Peyer's patch (tissue), 4 donors: ENCODE measurements around the gene IKBKE. TPM values are rescaled to one million over a fixed set of nuclear protein-coding genes. Genes with fewer than 3 reads are reported as not detected.

Source experiments
- DNase-seq, 3 donors: peaks; one replicate each; pipeline ENCODE4 v3.0.0-alpha.2; 2017 to 2019
- H3K27ac ChIP-seq, 4 donors: fragments of 200-600 bp; sonication (generic); one replicate each; pipeline ENCODE4 v1.5.1; 2016 to 2019
- H3K27me3 ChIP-seq, 2 donors: fragments of 200-600 bp; sonication (generic); one replicate each; pipeline ENCODE4 v1.5.1; 2019
- H3K36me3 ChIP-seq, 3 donors: fragments of 200-600 bp; sonication (generic); one replicate each; pipeline ENCODE4 v1.5.1; 2016 to 2019
- H3K4me1 ChIP-seq, 4 donors: fragments of 200-600 bp; sonication (generic); one replicate each; pipeline ENCODE4 v1.5.1; 2016 to 2019
- H3K4me3 ChIP-seq, 4 donors: fragments of 200-600 bp; sonication (generic); 1 replicate in 3 of 4; 2 replicates in 1 of 4; pipeline ENCODE4 v1.5.1; 2016 to 2019; ENCODE audit warnings: mild to moderate bottlenecking in 1 of 4
- H3K9me3 ChIP-seq, 4 donors: fragments of 200-600 bp; sonication (generic); one replicate each; pipeline ENCODE4 v1.5.1; 2016 to 2019; ENCODE audit warnings: mild to moderate bottlenecking in 1 of 4
- CTCF ChIP-seq, 6 experiments: fragments of 450-650 bp in 4 of 6; fragments of 200-600 bp in 2 of 6; sonication (generic) in 1 of 6; IDR thresholded peaks; one replicate each; pipeline ENCODE4 v1.5.1; 2017 to 2019; ENCODE audit warnings: antibody characterized with exemption in 6 of 6, mild to moderate bottlenecking in 3 of 6, moderate library complexity in 1 of 6
- POLR2A ChIP-seq, 2 donors: fragments of 450-650 bp; IDR thresholded peaks; one replicate each; pipeline ENCODE4 v1.5.1; 2017; ENCODE audit warnings: antibody characterized with exemption in 2 of 2, mild to moderate bottlenecking in 2 of 2, moderate library complexity in 2 of 2
- total RNA-seq, 4 donors: library from RNA; depleted of rRNA; stranded (reverse); fragments of >200 nt; gene quantifications; one replicate each; pipeline ENCODE4 v1.1.0, GENCODE V29; 2016

IKBKE gene
- total RNA-seq, 4 donors from 2014 or later = 5.6 to 31.4 (median 17.5) TPM

- Histone ChIP-seq H3K4me1 (peaks cover 0 to 4% (median 0%) of the 10 kb centered on the region in 4 donors), H3K36me3 (peaks cover 0 to 5% (median 0%) of the 10 kb centered on the region in 3 donors), H3K4me3 (no peak overlapping the region), H3K27me3 (no peaks in the 10 kb centered on the region), H3K9me3 (no peaks in the 10 kb centered on the region), H3K27ac (no peak overlapping the region)
- DNase-seq = peak in 2 of 3 donors; percentile 81 to 92
- TF ChIP-seq CTCF (IDR thresholded peaks at IDR 0.05) = peak; percentile 42 to 91 (median 90)
- TF ChIP-seq POLR2A (IDR thresholded peaks at IDR 0.05) = no peak
Measured at GRCh38 chr1:206461602-206462455, 8.4 kb upstream of the IKBKE start.

DNA sequence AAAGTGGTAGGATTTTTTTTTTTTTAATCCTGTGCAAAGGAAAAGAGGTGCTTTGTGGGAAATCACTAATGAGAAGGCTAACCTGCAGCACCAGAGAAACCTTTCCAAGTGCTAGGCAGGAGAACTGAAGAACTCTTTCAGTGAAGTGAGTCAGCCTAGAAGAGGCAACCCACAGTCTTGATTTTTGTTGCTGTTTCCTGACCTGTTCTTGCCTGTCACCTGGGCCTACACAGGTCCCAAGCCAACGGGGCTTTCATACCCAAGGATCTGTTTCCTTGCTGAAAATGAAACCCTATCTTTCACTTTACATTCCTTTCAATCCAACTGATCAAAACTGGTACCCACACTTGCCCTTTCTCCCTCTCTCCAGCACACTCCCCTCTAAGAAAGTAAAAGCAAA, 7.1 kb upstream of the IKBKE start:
- H3K9me3 ChIP-seq = no peaks in the 10 kb centered on the region
- no peaks in the 10 kb centered on the region for H3K27me3 ChIP-seq
- TF ChIP-seq CTCF (IDR thresholded peaks at IDR 0.05) (no peak), POLR2A (IDR thresholded peaks at IDR 0.05) (no peak)
- no peak for DNase-seq
- no peak overlapping the region for H3K27ac ChIP-seq
- H3K4me3 ChIP-seq = no peak overlapping the region
- peaks cover 0 to 5% (median 0%) of the 10 kb centered on the region in 3 donors for H3K36me3 ChIP-seq
- peaks cover 0 to 7% (median 0%) of the 10 kb centered on the region in 4 donors for H3K4me1 ChIP-seq

- Histone ChIP-seq H3K4me1 (peaks cover 0 to 10% (median under 1%) of the 10 kb centered on the region in 4 donors), H3K9me3 (no peaks in the 10 kb centered on the region), H3K27ac (no peak overlapping the region), H3K36me3 (peaks cover 0 to 5% (median 0%) of the 10 kb centered on the region in 3 donors), H3K4me3 (no peak overlapping the region), H3K27me3 (no peaks in the 10 kb centered on the region)
- DNase-seq = no peak
- TF ChIP-seq CTCF (IDR thresholded peaks at IDR 0.05) (no peak), POLR2A (IDR thresholded peaks at IDR 0.05) (no peak)
Measured at GRCh38 chr1:206463911-206464310, 6.4 kb upstream of the IKBKE start.

DNA sequence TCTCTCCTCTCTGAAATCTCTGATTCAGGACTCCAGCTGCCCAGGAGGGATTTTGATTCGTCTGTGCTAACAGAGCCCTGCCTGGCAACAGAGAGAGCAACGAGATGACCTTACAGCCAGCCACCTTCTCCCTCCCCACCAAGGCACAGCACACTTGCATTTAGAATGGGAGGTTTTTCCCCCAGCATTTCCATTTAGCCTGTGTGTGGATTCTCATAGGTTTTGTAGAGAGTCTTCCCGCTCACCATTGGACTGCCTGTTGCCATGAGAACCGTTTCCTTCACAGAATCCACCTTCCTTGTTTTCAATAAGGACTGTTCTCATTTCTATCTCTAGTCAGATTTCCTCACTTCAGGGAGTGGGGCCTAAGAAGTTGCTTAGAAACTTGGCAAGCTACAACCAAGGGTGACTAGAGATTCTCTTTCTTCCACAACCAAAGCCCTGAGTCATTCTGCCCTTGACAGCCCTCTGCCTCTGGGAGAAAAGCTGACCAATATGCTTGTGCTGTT, 5.8 kb upstream of the IKBKE start:
- Histone ChIP-seq H3K4me1 (peaks cover 3 to 16% (median 6%) of the 10 kb centered on the region in 4 donors), H3K27me3 (no peaks in the 10 kb centered on the region), H3K9me3 (no peaks in the 10 kb centered on the region), H3K4me3 (no peak overlapping the region), H3K27ac (no peak overlapping the region), H3K36me3 (peaks cover 0 to 5% (median 0%) of the 10 kb centered on the region in 3 donors)
- TF ChIP-seq POLR2A (IDR thresholded peaks at IDR 0.05) = no peak
- no peak for TF ChIP-seq CTCF (IDR thresholded peaks at IDR 0.05)
- DNase-seq = no peak

DNA sequence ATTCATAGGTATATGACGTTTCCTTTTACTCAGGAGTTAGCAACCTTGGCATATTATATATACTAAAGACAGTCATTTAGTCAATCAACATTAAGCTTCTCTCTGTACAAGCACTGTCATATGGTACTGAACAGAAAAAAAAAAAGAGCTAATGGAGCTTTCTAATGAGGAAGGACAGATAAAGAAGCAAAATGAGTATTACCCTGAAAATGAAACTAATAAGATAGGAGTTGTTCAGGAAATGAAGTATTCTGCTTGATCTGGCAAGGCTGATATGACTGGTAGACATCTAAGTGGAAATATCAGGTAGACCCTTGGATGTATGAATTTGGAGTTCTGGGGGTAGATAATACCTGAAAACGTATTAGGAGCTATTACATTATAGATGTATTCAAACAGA, 4.3 kb upstream of the IKBKE start:
- no peak for TF ChIP-seq POLR2A (IDR thresholded peaks at IDR 0.05)
- H3K9me3 ChIP-seq = no peaks in the 10 kb centered on the region
- peaks cover 0 to 3% (median 0%) of the 10 kb centered on the region in 3 donors for H3K36me3 ChIP-seq
- peaks cover 4 to 22% (median 14%) of the 10 kb centered on the region in 4 donors for H3K4me1 ChIP-seq
- no peak overlapping the region for H3K27ac ChIP-seq
- no peak overlapping the region for H3K4me3 ChIP-seq
- no peak for DNase-seq
- no peaks in the 10 kb centered on the region for H3K27me3 ChIP-seq
